Body of pancreas (tissue), 4 donors: Measurements from ENCODE around the gene SUSD3.

Source experiments
- CTCF ChIP-seq, 7 experiments: fragments of 450-650 bp in 4 of 7; fragments of 200-600 bp in 3 of 7; sonication (generic) in 3 of 7; IDR thresholded peaks; one replicate each; pipeline ENCODE4 v1.5.1; 2016 to 2019; ENCODE audit warnings: antibody characterized with exemption in 7 of 7
- POLR2A ChIP-seq, 3 donors: fragments of 450-650 bp; IDR thresholded peaks; one replicate each; pipeline ENCODE4 v1.6.1; 2016; ENCODE audit warnings: antibody characterized with exemption in 3 of 3, mild to moderate bottlenecking in 2 of 3

- TF ChIP-seq CTCF (IDR thresholded peaks at IDR 0.05) = no peak
- TF ChIP-seq POLR2A (IDR thresholded peaks at IDR 0.05) = no peak
Measured at GRCh38 chr9:93035106-93035660, 23.3 kb upstream of the SUSD3 start.
